Uterus (tissue), 2 donors: ENCODE data around the gene RAPGEF3.

Experiments
- CTCF ChIP-seq, 4 experiments: fragments of 200-600 bp in 2 of 4; fragments of 450-650 bp in 2 of 4; sonication (generic) in 2 of 4; IDR thresholded peaks; one replicate each; pipeline ENCODE4 v1.5.1; 2016 to 2019; ENCODE audit warnings: antibody characterized with exemption in 4 of 4, mild to moderate bottlenecking in 2 of 4, moderate library complexity in 1 of 4
- POLR2A ChIP-seq, 2 donors: fragments of 450-650 bp; IDR thresholded peaks; one replicate each; pipeline ENCODE4 v1.6.1; 2016; ENCODE audit warnings: antibody characterized with exemption in 2 of 2, mild to moderate bottlenecking in 1 of 2, moderate library complexity in 1 of 2

GRCh38 chr12:47744005-47744651, 14.6 kb downstream of the RAPGEF3 start:
- peak in 3 of 4 experiments; percentile 31 to 44 (median 33) for TF ChIP-seq CTCF (IDR thresholded peaks at IDR 0.05)
- no peak for TF ChIP-seq POLR2A (IDR thresholded peaks at IDR 0.05)
